Stimulated activated CD4-positive, alpha-beta T cell treated with anti-CD3 and anti-CD28 coated beads, Interleukin-4, amount 100 ng/mL, for 48 hours (primary cell): ENCODE results near the gene TNRC6C.
"Not testable (repeated sequence)": the region's sequence is repeated elsewhere in the genome, so short reads cannot be mapped to it uniquely, and the experiment has no call there.

Experiments
- DNase-seq, 2 donors: peaks; one replicate each; pipeline ENCODE4 v3.0.0-alpha.2; 2020; ENCODE audit warnings: low read depth in 2 of 2

The TNRC6C gene

DNA sequence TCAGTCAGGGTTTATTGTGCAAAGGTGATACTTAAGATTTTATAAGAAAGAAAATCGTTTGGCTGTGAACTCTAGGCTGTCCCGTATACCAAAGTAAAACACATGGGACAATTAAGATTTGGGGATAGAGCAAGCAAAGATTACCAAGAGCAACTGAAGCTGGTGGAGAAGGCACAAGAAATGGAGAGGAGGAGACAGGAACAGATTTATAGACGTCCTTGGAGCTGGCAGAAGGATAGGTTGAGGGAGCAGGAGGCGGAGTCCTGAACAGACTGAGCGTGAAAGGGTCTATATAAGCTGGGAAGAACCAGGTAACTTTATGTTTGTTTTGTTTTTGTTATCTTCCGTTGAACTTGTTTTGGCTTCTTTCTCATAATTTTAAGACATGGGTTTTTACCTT is 3.8 kb downstream of the TNRC6C start:
- DNase-seq, result no peak

DNA sequence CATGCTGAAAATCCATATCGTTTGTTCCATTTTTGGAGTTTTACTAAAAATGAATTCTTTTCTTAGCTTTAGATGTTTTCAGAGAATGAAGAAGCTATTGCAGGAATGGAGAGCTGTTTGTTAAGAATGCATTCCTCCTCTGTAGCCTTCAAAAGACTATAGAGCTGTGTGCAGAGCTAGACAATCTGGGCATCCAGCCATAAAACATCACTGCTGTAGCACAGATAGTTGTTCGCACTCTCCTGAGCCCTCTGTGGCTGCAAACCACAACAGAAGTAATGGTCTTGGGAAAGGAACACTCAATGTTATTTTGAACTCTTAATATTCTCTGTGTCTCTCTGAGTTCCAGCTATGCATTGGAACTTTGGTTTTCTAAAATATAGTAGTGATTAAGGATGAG is 4.9 kb downstream of the TNRC6C start:
- DNase-seq, result no peak

DNA sequence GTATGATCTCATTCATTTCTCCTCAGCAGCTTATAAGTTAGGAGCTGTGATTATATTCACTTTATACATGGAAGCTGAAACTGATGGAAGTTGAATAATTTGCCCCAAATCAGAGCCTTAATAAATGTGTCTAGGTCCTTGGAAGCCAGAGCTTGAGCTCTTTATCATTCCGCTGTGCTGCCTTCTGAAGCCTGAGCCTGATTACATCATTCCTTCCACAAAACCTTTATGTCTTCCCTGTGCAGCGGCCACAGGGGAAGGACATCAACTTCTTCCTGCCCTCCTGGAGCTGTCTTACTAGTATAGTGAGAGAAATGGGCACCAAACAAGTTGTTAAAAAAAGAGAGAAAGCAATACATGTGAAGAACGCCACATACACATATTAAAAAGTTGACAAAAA is 6.8 kb downstream of the TNRC6C start:
- DNase-seq, result no peak

DNA sequence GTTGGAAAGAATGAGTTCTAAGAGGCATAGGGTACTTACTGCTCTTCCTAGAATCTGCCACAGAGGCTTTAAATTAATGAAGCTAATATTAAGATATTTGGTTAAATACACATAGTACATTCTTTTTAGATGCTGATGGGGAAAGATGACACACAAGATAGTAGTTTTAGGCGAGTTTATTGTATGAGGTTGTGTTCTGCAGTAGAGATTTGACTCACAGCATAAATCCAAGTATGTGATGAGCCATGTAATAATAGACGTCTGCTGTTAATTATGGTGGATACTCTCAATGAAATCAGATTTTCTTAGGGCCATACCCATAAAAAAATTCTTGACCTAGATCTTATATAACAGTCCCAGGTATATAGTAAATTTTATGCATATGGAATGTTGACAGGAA is 8.0 kb downstream of the TNRC6C start:
- no peak for DNase-seq

DNA sequence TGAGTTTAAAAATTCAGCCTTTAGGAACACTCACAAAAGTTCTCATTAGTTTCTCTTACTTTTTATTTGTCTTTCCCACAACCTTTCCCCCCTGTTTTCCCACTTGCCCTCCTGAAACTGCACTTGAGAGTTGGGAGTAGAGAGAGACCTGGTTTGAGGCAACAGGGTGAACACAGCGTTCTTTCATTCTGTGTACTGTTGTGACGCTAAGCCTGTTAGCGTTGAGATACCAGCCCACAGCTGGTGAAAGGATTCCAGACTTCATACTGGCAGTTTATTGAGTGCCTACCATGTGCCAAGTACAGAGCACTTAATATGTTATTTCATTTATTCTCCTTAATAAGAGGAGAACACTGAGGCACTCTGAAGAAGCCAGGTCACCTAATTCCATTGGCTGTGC is 10.3 kb downstream of the TNRC6C start:
- no peak for DNase-seq

DNA sequence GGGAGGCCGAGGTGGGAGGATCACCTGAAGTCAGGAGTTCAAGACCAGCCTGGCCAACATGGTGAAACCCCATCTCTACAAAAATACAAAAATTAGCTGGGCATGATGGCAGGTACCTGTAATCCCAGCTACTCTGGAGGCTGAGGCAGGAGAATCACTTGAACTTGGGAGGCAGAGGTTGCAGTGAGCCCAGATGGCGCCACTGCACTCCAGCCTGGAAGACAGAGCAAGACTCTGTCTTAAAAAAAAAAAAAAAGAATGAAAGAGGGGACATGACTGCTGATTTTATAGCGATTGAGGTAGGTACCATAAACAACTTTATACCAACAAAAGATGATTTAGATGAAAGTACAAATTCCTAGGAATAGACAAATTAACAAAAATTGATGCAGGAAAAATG is 13.8 kb downstream of the TNRC6C start:
- not testable (repeated sequence) for DNase-seq

DNA sequence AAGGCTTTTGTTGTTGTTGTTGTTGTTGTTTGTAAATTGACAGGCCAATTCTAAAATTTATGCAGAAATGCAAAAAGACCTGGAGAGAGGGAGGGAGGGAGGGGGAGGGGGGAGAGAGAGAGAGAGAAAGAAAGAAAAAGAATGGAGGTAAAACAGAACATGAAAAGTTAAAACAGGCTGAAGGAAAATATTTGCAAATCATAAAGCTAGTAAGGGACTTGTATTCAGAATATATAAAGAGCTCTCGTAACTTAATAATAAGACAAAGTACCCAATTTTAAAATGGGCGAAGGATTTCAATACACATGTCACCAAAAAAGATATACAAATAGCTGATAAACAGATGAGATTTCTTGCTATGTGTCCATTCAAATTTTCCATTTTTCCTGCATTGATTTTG is 15.4 kb downstream of the TNRC6C start:
- no peak for DNase-seq

DNA sequence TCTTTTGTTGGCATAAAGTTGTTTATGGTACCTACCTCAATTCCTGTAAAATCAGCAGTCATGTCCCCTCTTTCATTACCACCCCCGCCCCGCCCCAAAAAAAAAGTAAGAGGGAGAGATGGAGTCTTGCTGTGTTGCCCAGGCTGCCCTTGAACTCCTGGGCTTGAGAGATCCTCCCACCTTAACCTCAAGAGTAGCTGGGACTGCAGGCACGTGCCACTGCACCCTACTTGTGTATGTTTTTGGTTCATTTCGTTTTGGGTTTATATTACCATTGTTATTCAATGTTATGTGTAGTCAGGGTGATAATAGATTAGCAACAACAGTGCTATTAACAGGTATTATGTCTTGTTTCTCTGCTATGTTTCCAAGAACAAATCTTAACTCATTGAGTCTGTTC is 15.9 kb downstream of the TNRC6C start:
- DNase-seq, result no peak

DNA sequence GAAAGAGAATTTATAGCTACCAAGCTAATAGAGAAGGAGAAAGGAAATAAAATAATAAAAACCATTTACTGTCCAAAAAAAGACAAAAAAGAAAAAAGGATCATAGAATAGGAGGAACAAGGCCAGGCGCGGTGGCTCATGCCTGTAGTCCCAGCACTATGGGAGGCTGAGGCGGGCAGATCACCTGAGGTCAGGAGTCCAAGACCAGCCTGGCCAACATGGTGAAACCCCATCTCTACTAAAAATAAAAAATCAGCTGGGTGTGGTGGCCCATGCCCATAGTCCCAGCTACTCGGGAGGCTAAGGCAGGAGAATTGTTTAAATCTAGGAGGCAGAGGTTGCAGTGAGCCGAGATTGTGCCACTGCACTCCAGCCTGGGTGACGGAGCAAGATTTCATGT is 23.9 kb downstream of the TNRC6C start:
- not testable (repeated sequence) for DNase-seq

DNA sequence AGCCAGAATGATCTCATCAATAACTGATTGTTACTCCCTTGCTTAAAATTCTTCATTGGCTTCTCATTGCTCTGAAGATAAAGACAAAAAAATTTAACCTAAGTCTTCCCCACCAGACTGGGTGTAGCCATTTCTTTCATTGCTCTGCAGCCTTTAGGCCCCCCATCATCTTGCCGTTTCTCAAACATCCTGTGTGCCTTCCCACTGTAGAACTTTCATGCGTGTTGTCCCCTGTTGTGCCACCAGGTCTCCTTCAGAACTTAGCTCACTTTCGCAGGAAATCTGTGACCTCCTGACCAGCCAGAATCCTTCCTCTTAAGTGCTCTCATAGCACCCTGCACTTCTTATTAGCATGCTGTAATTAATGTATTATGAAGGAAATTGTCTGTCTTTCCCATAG is 31.8 kb downstream of the TNRC6C start:
- DNase-seq, result no peak

DNA sequence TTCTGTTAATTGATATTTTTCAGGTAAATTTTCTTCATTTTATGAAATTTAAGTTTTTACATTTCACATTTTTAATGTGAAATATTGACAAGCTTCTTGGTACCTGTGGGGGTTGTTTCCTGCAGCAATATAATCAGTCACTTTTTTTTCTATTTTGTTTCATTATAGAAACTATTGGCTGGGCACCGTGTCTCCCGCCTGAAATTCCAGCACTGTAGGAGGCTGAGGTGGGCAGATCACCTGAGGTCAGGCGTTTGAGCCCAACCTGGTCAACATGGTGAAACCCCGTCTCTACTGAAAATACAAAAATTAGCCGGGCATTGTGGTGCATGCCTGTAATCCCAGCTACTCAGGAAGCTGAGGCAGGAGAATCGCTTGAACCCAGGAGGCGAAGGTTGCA is 35.2 kb downstream of the TNRC6C start:
- DNase-seq, result not testable (repeated sequence)

DNA sequence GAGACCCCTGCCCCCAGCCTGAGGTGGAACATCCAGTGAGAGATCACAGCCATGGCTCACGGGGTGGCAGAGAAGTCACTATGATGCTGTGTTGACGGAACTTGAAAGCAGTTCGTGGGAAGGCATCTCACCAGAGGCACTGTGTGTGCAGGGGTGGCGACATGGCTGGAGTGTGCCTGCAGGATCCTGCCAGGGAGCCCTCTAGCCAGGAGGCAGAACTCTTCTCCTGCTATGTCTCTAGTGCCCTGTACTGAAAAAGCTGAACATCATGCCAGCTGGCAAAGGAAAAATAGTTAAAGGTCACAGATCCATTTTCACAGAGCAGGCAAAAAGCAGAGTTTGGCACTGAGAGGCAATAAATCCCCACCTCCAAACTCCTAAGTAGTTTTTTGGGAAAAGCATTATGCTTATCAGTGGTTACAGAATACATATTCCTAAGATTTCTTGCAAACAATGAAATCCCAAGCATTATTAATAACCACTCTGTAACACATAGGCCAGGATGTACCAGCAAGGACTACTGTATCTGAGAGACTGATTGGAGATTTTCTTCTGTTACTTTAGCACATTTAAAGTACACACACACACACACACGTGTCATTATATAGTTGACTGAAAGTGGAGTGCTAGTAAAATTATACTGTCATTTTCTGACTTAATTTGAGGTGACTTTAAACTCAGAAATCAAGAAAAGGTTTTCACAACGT is 36.8 kb downstream of the TNRC6C start:
- DNase-seq, result peak; percentile 6 to 19

DNA sequence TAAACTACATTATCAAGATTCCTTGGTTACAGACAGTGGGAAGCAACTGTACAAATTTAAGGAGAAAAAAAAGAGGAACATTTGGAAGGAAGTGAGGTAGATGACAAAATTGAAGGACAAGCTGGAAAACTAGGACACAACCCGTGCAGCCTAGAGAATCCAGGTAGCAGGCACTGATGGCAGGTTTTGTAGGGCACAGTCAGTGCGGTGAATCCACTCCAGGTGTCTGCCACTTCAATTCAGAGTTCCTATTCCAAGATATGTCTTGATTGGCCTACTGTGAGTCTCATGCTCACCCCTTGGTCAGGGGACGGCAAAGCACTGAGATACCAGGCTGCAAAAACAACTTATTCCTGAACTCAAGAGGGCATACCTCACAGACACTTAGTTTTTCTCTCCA is 37.8 kb downstream of the TNRC6C start:
- no peak for DNase-seq

DNA sequence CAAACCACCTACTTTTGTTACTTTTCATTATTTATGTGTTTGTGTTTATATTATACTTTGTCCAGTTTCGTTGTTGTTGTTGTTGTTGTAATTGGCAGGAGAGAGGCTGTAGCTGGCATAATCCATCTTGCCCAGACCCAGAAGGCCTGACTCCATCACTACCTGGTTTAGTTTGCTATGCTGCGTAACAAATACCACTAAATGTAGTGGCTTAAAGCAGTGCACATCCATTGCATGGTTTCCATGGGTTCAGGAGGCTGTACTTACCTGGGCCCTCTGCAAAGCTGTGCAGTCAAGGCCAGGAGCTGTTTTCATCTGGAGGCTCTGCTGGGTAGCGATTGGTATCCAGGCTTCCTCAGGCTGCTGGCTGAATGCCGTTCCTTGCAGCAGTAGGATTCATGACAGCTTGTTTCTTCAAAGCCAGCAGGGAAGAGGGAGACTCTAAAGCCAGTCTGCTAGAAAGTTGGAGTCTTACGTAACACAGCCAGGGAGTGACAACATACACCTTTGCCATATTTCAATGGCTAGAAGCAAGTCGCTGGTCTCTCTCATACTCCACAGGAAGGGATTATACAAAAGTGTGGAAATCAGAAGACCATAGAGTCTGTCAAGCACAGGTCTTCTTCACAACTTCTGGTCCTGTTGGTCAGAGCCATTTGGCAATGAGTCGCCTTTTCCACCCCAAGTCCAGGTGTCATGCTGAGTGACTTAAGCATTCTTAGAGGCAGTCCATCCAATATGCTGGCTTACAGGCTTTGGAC is 41.1 kb downstream of the TNRC6C start:
- DNase-seq, result no peak

DNA sequence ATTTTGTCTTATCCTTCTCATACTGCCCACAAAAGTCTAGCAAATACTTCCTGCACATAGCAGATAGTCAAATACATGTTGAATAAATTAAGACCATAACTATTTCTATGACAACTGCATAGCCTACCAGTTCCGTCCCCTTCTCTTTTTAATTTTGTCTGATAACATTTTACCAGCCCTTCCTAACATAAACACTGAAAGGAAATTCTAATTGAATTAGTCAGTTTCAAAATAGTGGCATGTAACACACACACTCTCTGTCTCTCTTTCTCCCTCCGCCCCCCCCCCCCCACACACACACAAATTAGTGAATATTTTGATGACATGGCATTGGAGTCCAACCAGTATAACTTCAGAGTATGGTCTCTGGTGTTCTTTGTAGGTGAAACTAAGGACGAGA is 41.8 kb downstream of the TNRC6C start:
- no peak for DNase-seq

DNA sequence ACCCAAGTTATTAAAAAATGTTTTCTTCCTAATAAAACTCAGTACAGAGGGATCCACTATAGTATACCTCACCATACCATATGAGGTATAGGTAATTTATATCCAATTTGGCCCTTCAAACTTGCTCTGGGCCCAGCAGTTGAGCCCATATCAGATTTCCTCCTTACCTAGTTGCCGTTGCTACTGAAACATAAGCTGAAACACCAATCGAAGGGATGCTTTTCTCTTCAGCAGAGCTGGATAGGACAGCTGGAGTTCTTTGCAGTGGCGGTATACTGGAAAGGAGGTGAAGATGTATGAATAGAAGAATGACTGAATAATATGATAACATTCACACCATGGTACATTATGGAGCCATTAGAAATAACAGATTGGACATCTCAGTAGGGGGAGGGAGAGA is 42.7 kb downstream of the TNRC6C start:
- DNase-seq, result no peak

DNA sequence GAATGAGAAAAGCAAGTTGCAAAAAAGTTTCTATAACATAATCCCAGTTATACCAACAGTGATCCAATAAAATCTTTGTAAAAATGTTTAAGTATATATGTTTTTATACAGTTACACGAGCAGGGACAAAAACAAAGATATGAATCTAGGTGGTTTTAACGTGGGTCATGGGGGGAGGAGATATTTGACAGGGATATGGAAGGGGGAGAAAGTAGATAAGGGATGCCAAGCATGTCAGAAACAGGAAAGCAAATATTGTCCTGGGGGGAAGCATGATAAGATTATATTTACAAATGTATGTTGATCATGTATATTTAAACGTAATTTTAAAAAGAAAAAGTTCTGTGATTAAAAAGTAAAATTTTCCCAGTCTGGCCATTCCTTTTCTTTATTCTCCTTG is 43.1 kb downstream of the TNRC6C start:
- no peak for DNase-seq

DNA sequence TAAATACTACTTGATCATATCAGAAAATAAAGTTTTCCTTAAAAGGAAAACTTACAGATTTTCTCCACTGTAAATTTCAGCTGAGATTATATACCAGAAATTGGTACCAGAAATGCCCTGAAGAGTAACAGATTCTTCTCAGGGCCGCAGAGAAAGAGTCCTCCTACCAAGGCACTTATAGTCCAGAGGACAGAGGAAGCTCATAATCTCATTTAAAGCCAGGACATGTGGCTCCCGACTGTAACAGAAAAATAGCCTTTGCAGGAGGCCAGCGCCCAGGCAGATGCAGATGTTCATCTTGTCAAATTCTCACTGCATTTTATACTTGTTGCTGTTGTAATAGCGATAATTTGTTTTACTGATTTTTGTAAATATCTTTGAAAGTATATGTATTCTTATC is 43.7 kb downstream of the TNRC6C start:
- DNase-seq, result no peak

DNA sequence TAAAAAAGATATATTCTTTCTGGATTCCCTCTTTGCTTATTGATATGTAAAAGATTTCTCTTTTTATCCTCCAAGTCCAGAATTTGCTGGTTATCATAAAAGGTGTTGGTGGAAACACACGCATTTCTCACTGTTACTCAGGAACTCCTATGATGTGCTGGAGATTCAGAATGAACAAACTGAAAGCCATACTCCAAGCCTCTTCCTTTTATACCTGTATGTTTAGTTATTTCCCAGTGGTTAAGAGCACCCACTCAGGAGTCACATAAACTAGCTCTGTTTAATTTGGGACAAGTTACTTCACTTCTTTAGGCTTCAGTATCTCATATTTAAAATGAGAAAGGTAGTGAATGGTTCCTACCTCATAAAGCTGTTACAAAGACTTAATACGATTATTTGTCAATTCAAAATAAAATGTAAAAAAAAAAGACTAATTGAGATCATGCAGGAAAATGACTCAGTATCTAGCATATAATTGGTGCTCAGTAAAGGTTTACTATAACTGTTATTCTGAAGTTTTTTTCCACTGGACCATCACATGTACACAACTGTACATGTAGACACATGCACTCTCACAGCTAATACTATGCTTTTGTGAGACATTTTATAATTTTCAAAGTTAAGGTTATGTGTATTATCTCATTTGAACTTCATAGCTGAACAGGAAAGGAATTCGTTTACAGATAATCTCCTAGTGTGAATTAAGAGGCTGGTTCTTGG is 47.1 kb downstream of the TNRC6C start:
- no peak for DNase-seq

DNA sequence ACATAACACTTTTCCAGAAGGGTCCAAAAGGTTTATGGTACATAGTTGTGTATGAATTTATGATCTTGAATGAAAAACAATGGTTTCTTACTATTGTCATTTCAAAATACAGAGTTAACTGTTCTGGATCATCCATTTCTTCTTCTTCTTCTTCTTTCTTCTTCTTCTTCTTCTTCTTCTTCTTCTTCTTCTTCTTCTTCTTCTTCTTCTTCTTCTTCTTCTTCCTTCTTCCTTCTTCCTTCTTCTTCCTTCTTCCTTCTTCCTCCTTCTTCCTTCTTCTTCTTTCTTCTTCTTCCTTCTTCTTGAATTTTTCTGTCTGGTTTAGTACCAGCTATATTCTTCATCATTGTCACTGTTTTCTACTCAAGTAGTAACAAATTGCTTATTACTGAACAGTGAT is 47.8 kb downstream of the TNRC6C start:
- no peak for DNase-seq

DNA sequence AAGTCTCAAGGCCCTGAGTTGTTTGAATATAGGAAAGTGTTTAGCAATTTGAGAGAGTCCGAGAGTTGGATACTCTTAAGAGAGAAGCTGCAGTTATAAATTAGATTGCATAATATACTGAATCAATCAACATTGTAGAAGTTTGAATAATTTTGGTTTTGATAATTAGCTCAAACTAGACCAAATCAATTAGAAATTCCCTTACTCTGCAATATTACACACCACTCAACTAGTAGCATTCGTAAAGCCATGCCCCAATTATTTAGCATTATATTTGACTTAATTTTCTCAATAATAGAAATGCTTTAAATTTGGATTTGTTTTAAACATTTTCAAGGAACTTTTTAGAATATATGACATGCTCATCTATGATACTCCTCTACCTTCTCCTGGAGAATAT is 49.1 kb downstream of the TNRC6C start:
- DNase-seq, result no peak

DNA sequence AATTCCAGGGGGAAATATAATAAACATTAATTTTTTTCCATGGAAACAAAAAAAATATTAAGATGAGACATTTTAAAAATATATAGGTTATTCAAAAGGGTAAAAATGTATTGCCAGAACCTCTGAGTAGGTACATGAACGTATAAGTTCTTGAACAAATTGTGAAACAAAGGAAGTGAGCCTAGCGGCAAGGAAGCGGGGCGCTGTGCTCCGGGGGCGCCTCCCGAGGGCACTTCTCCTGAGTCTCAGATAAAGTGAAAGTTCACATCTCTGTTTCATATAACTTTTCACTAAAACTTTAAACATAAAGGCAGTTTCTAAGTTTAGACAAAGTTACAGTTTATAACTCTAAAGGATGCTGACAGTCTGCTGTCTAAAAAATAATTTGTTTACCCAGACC is 52.3 kb downstream of the TNRC6C start:
- DNase-seq, result no peak

DNA sequence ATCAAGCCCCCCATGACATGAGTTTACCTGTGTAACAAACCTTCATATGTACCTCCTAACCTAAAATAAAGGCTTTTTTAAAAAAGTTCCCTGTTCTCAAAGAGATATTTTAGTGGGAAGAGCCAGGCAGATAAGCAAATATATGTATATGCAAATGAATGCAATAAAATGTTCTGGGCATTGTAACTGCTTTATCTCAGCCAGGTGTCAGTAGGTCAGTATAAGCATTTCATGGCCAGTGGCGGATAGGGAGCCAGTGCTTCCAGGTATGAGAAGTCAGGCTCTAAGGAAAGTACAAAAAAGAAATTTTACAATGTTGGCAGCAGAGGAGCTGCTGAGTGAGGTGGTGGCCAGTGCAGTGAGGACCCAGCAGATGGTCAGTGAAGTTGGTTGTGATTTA is 53.9 kb downstream of the TNRC6C start:
- no peak for DNase-seq
